Aorta (tissue), 5 donors: ENCODE data around the gene THBS1. TPM values are rescaled to one million over a fixed set of nuclear protein-coding genes. Genes with fewer than 3 reads are reported as not detected.

Experiments used
- ATAC-seq: fragments of 200-7000 bp; cut with Tn5 transposase; one replicate; pipeline ENCODE4 v1.9.1; 2022; ENCODE audit warnings: moderate library complexity; ENCODE audit not compliant: low FRiP score
- DNase-seq, 2 donors: peaks; one replicate each; pipeline ENCODE4 v3.0.0-alpha.2; 2020
- H3K27ac ChIP-seq, 2 donors: one replicate each; pipeline ENCODE4 v1.5.1; 2013; ENCODE audit warnings: low read length in 2 of 2, mild to moderate bottlenecking in 2 of 2, moderate library complexity in 2 of 2, control low read depth in 1 of 2, inconsistent platforms in 1 of 2, low read depth in 1 of 2
- H3K27me3 ChIP-seq, 2 donors: one replicate each; pipeline ENCODE4 v1.6.1; 2013; ENCODE audit warnings: control low read depth in 1 of 2, low read length in 1 of 2, mild to moderate bottlenecking in 1 of 2, moderate library complexity in 1 of 2; ENCODE audit not compliant: insufficient read depth in 2 of 2, control insufficient read depth in 1 of 2
- H3K36me3 ChIP-seq, 2 donors: one replicate each; pipeline ENCODE4 v1.6.1; 2013; ENCODE audit warnings: control low read depth in 1 of 2, low read length in 1 of 2, mild to moderate bottlenecking in 1 of 2; ENCODE audit not compliant: insufficient read depth in 2 of 2, control insufficient read depth in 1 of 2
- H3K4me1 ChIP-seq, 2 donors: one replicate each; pipeline ENCODE4 v1.6.1; 2013; ENCODE audit warnings: low read length in 2 of 2, control low read depth in 1 of 2, mild to moderate bottlenecking in 1 of 2, moderate library complexity in 1 of 2; ENCODE audit not compliant: insufficient read depth in 2 of 2, control insufficient read depth in 1 of 2
- H3K4me3 ChIP-seq, 2 donors: one replicate each; pipeline ENCODE4 v1.5.1; 2013; ENCODE audit warnings: low read length in 2 of 2, control low read depth in 1 of 2, mild to moderate bottlenecking in 1 of 2
- H3K9me3 ChIP-seq: one replicate; pipeline ENCODE4 v1.6.1; 2013; ENCODE audit warnings: mild to moderate bottlenecking, low read length; ENCODE audit not compliant: control insufficient read depth
- WGBS, 2 donors: extraction: QIAGEN DNeasy Blood & Tissue Kit; methylation state at CpG; one replicate each; pipeline ENCODE4 v1.1.7; 2013; 5-methylcytosine and 5-hydroxymethylcytosine counted together
- intact Hi-C, 2 donors: fragments of 100-400 bp; cut with DNase I; formaldehyde crosslinking; loops; one replicate each; pipeline versions ENCODE4 v1.14.2 to v1.15.0; 2022
- polyA plus RNA-seq, 2 donors: library from polyadenylated mRNA; stranded (reverse); fragments of 200-250 nt; gene quantifications; one replicate each; pipeline ENCODE4 v1.2.3, GENCODE V29; 2013
- total RNA-seq, 2 donors: library from RNA; stranded (reverse); fragmentation: NEBNext Ultra II Directional; extraction: Animal tissue kit (Norgen Biotek cat#: 25700); gene quantifications; one replicate each; pipeline ENCODE4 v1.2.1, GENCODE V29; 2021
- donor health status: healthy with polysubstance abuse.
- donor health status: Bipolar disorder and iron deficiency.
- donor health status: DM: no; HTN: no; CAD: no.
- donor health status: DM: no; HTN: no; CAD: no.
- donor health status: DM: yes; HTN: yes; CAD: no.

Gene THBS1
- total and polyA plus RNA-seq, 4 donors = 9.8 to 1,398 (median 147) TPM

- no peak for DNase-seq
- intact Hi-C loops = no loop called here
- Histone ChIP-seq H3K4me3 (no peak overlapping the region), H3K27ac (no peak overlapping the region), H3K9me3 (no peaks in the 10 kb centered on the region), H3K36me3 (no peaks in the 10 kb centered on the region), H3K27me3 (no peaks in the 10 kb centered on the region), H3K4me1 (no peaks in the 10 kb centered on the region)
- no peak for ATAC-seq
- 76 to 87% methylated on average over 2 of the region's 2 CpGs for WGBS, 2 donors
Measured at GRCh38 chr15:39599871-39600270, 19.0 kb downstream of the THBS1 start.

GRCh38 chr15:39602143-39602542 is 21.3 kb downstream of the THBS1 start:
- H3K9me3 ChIP-seq = no peaks in the 10 kb centered on the region
- DNase-seq (no peak), ATAC-seq (no peak)
- no peak overlapping the region for H3K27ac ChIP-seq
- WGBS, 2 donors = 81 to 88% methylated on average over 5 of the region's 5 CpGs
- intact Hi-C loops = no loop called here
- H3K4me1 ChIP-seq = no peaks in the 10 kb centered on the region
- H3K27me3 ChIP-seq = no peaks in the 10 kb centered on the region
- H3K4me3 ChIP-seq = no peak overlapping the region
- no peaks in the 10 kb centered on the region for H3K36me3 ChIP-seq

- no peaks in the 10 kb centered on the region for H3K27me3 ChIP-seq
- ATAC-seq (no peak), DNase-seq (no peak)
- H3K36me3 ChIP-seq = no peaks in the 10 kb centered on the region
- WGBS, 2 donors = 88% methylated on average over 1 of the region's 1 CpG
- no peaks in the 10 kb centered on the region for H3K4me1 ChIP-seq
- no peak overlapping the region for H3K27ac ChIP-seq
- H3K4me3 ChIP-seq = no peak overlapping the region
- peaks cover 5% of the 10 kb centered on the region for H3K9me3 ChIP-seq
- intact Hi-C loops = no loop called here
Measured at GRCh38 chr15:39605146-39605545, 24.3 kb downstream of the THBS1 start.

- WGBS, 2 donors = 92 to 96% methylated on average over 2 of the region's 2 CpGs
- Histone ChIP-seq H3K36me3 (no peaks in the 10 kb centered on the region), H3K4me3 (no peak overlapping the region), H3K27me3 (no peaks in the 10 kb centered on the region), H3K27ac (no peak overlapping the region), H3K9me3 (peaks cover 5% of the 10 kb centered on the region), H3K4me1 (no peaks in the 10 kb centered on the region)
- ATAC-seq (no peak), DNase-seq (no peak)
- intact Hi-C loops = no loop called here
Measured at GRCh38 chr15:39608185-39609139, 27.6 kb downstream of the THBS1 start.

- H3K27me3 ChIP-seq = no peaks in the 10 kb centered on the region
- H3K4me1 ChIP-seq = no peaks in the 10 kb centered on the region
- H3K36me3 ChIP-seq = no peaks in the 10 kb centered on the region
- H3K4me3 ChIP-seq = no peak overlapping the region
- no peak for DNase-seq
- intact Hi-C loops = no loop called here
- 71 to 81% methylated on average over 4 of the region's 4 CpGs for WGBS, 2 donors
- no peak overlapping the region for H3K27ac ChIP-seq
- ATAC-seq = no peak
- peaks cover 5% of the 10 kb centered on the region for H3K9me3 ChIP-seq
Measured at GRCh38 chr15:39609166-39609916, 28.5 kb downstream of the THBS1 start.

GRCh38 chr15:39610665-39611064 is 29.8 kb downstream of the THBS1 start:
- Histone ChIP-seq H3K9me3 (peaks cover 5% of the 10 kb centered on the region), H3K27ac (no peak overlapping the region), H3K27me3 (no peaks in the 10 kb centered on the region), H3K36me3 (no peaks in the 10 kb centered on the region), H3K4me3 (no peak overlapping the region), H3K4me1 (no peaks in the 10 kb centered on the region)
- ATAC-seq = no peak
- DNase-seq = no peak
- intact Hi-C loops = no loop called here

- no peak for DNase-seq
- peaks cover 5% of the 10 kb centered on the region for H3K9me3 ChIP-seq
- intact Hi-C loops = no loop called here
Measured at GRCh38 chr15:39613271-39613670, 32.4 kb downstream of the THBS1 start.

GRCh38 chr15:39613861-39614260 is 33.0 kb downstream of the THBS1 start:
- Histone ChIP-seq H3K4me1 (no peaks in the 10 kb centered on the region), H3K36me3 (no peaks in the 10 kb centered on the region), H3K27me3 (no peaks in the 10 kb centered on the region), H3K27ac (no peak overlapping the region), H3K9me3 (peaks cover 6% of the 10 kb centered on the region), H3K4me3 (no peak overlapping the region)
- DNase-seq = no peak
- 65 to 94% methylated on average over 2 of the region's 2 CpGs for WGBS, 2 donors
- intact Hi-C loops = no loop called here
- ATAC-seq = no peak

More at GRCh38 chr15:39613271-39613670, 32.4 kb downstream of the THBS1 start:
- H3K4me1 ChIP-seq = no peaks in the 10 kb centered on the region
- no peak overlapping the region for H3K27ac ChIP-seq
- H3K36me3 ChIP-seq = no peaks in the 10 kb centered on the region
- no peaks in the 10 kb centered on the region for H3K27me3 ChIP-seq
- no peak overlapping the region for H3K4me3 ChIP-seq
- no peak for ATAC-seq
